ENCODE measurements around the gene NIPBL. TPM values are rescaled to one million over a fixed set of nuclear protein-coding genes. Genes with fewer than 3 reads are reported as not detected.
"Not testable (repeated sequence)": the region's sequence is repeated elsewhere in the genome, so short reads cannot be mapped to it uniquely, and the experiment has no call there.

Gene NIPBL
- total RNA-seq, 1 donor from 2014 or later: 46.8 TPM

- intact Hi-C loops (cut with DNase I): no loop called here
- DNase-seq (ENCODE audit: low spot score): no peak
Measured at GRCh38 chr5:36897616-36898015, 21.0 kb downstream of the NIPBL start.

GRCh38 chr5:36899860-36900259, 23.3 kb downstream of the NIPBL start:
- intact Hi-C loops (cut with DNase I): no loop called here
- DNase-seq (ENCODE audit: low spot score): no peak

GRCh38 chr5:36900283-36900682, 23.7 kb downstream of the NIPBL start:
- intact Hi-C loops (cut with DNase I): no loop called here
- DNase-seq (ENCODE audit: low spot score): no peak

GRCh38 chr5:36901077-36901476, 24.5 kb downstream of the NIPBL start:
- DNase-seq (ENCODE audit: low spot score); intact Hi-C loops (cut with DNase I): not testable (repeated sequence)

GRCh38 chr5:36901856-36902255, 25.3 kb downstream of the NIPBL start:
- no peak for DNase-seq (ENCODE audit: low spot score)
- intact Hi-C loops (cut with DNase I): no loop called here

GRCh38 chr5:36902353-36902752, 25.8 kb downstream of the NIPBL start:
- intact Hi-C loops (cut with DNase I): no loop called here
- DNase-seq (ENCODE audit: low spot score): no peak

- intact Hi-C loops (cut with DNase I): no loop called here
- DNase-seq (ENCODE audit: low spot score): no peak
Measured at GRCh38 chr5:36904677-36905076, 28.1 kb downstream of the NIPBL start.

GRCh38 chr5:36908544-36909260, 32.1 kb downstream of the NIPBL start:
- no peak for DNase-seq (ENCODE audit: low spot score)
- intact Hi-C loops (cut with DNase I): no loop called here

GRCh38 chr5:36915653-36916052, 39.1 kb downstream of the NIPBL start:
- no peak for DNase-seq (ENCODE audit: low spot score)
- intact Hi-C loops (cut with DNase I): no loop called here

GRCh38 chr5:36916614-36917013, 40.0 kb downstream of the NIPBL start:
- intact Hi-C loops (cut with DNase I); DNase-seq (ENCODE audit: low spot score): not testable (repeated sequence)

- intact Hi-C loops (cut with DNase I); DNase-seq (ENCODE audit: low spot score): not testable (repeated sequence)
Measured at GRCh38 chr5:36917358-36917757, 40.8 kb downstream of the NIPBL start.

- no peak for DNase-seq (ENCODE audit: low spot score)
- intact Hi-C loops (cut with DNase I): no loop called here
Measured at GRCh38 chr5:36919238-36919637, 42.7 kb downstream of the NIPBL start.

GRCh38 chr5:36919650-36920049, 43.1 kb downstream of the NIPBL start:
- intact Hi-C loops (cut with DNase I): no loop called here
- no peak for DNase-seq (ENCODE audit: low spot score)

GRCh38 chr5:36928947-36929346, 52.4 kb downstream of the NIPBL start:
- intact Hi-C loops (cut with DNase I): no loop called here

GRCh38 chr5:36929438-36929837, 52.9 kb downstream of the NIPBL start:
- intact Hi-C loops (cut with DNase I): no loop called here
- no peak for DNase-seq (ENCODE audit: low spot score)

More at GRCh38 chr5:36928947-36929346, 52.4 kb downstream of the NIPBL start:
- no peak for DNase-seq (ENCODE audit: low spot score)

GRCh38 chr5:36932056-36932455, 55.5 kb downstream of the NIPBL start:
- DNase-seq (ENCODE audit: low spot score): no peak
- intact Hi-C loops (cut with DNase I): no loop called here

- intact Hi-C loops (cut with DNase I): no loop called here
- no peak for DNase-seq (ENCODE audit: low spot score)
Measured at GRCh38 chr5:36932699-36933098, 56.1 kb downstream of the NIPBL start.

GRCh38 chr5:36934740-36935356, 58.3 kb downstream of the NIPBL start:
- intact Hi-C loops (cut with DNase I): no loop called here
- no peak for DNase-seq (ENCODE audit: low spot score)

GRCh38 chr5:36935805-36936204, 59.2 kb downstream of the NIPBL start:
- intact Hi-C loops (cut with DNase I): no loop called here
- DNase-seq (ENCODE audit: low spot score): no peak

GRCh38 chr5:36936309-36936708, 59.7 kb downstream of the NIPBL start:
- intact Hi-C loops (cut with DNase I): no loop called here
- no peak for DNase-seq (ENCODE audit: low spot score)

GRCh38 chr5:36938129-36938528, 61.6 kb downstream of the NIPBL start:
- intact Hi-C loops (cut with DNase I): no loop called here
- DNase-seq (ENCODE audit: low spot score): no peak
